A673 (cell line): ENCODE data around the gene MIA2. TPM values are rescaled to one million over a fixed set of nuclear protein-coding genes. Genes with fewer than 3 reads are reported as not detected.
"Not testable (repeated sequence)": the region's sequence is repeated elsewhere in the genome, so short reads cannot be mapped to it uniquely, and the experiment has no call there.

Experiments used
- BruUV-seq: library from RNA; stranded (reverse); fragments of 400-500 nt; replicated peaks from 2 replicates; lab custom pipeline; 2021; lab: Mats Ljungman, UMichigan
- CTCF ChIA-PET: fragments of 300-600 bp; sonication (Branson Sonifier 250); formaldehyde crosslinking; loops from one replicate; lab custom pipeline; 2022; ENCODE audit warnings: antibody characterized with exemption; lab: Charles Lee
- POLR2A ChIA-PET: fragments of 300-600 bp; sonication (Branson Sonifier 250); formaldehyde crosslinking; loops from one replicate; lab custom pipeline; 2022; ENCODE audit warnings: antibody characterized with exemption; ENCODE audit not compliant: low non-redundant PET; lab: Charles Lee
- DNase-seq: peaks from one replicate; pipeline ENCODE4 v3.0.0-alpha.2; 2015; ENCODE audit warnings: low spot score
- H3K27ac ChIP-seq: fragments of 200-600 bp; sonication (generic); 2 replicates; pipeline ENCODE4 v1.5.1; 2016; ENCODE audit warnings: mixed run types, low read depth, mild to moderate bottlenecking, mixed read lengths, antibody characterized with exemption, low read length; ENCODE audit not compliant: poor library complexity, severe bottlenecking
- H3K27me3 ChIP-seq: fragments of 200-600 bp; sonication (generic); replicated peaks from 2 replicates; pipeline ENCODE4 v1.6.1; 2017; ENCODE audit warnings: mixed run types, low read depth, mild to moderate bottlenecking, mixed read lengths, antibody characterized with exemption, low read length; ENCODE audit not compliant: insufficient read depth, poor library complexity
- H3K36me3 ChIP-seq: fragments of 200-600 bp; sonication (generic); 2 replicates; pipeline ENCODE4 v1.6.1; 2016; ENCODE audit warnings: mixed run types, mild to moderate bottlenecking, mixed read lengths, antibody characterized with exemption, low read length; ENCODE audit not compliant: insufficient read depth, poor library complexity, severe bottlenecking
- H3K4me1 ChIP-seq: fragments of 200-600 bp; sonication (generic); 2 replicates; pipeline ENCODE4 v1.6.1; 2017; ENCODE audit warnings: mixed run types, mild to moderate bottlenecking, mixed read lengths, antibody characterized with exemption, low read length; ENCODE audit not compliant: insufficient read depth, poor library complexity, severe bottlenecking
- H3K4me3 ChIP-seq: fragments of 200-600 bp; sonication (generic); 2 replicates; pipeline ENCODE4 v1.5.1; 2016; ENCODE audit warnings: low read depth, mixed run types, mild to moderate bottlenecking, mixed read lengths, low read length; ENCODE audit not compliant: poor library complexity, severe bottlenecking
- H3K9me3 ChIP-seq: fragments of 200-600 bp; sonication (generic); 2 replicates; pipeline ENCODE4 v1.6.1; 2016; ENCODE audit warnings: mixed run types, low read depth, mild to moderate bottlenecking, mixed read lengths, antibody characterized with exemption, low read length; ENCODE audit not compliant: poor library complexity, severe bottlenecking
- EZH2 ChIP-seq: fragments of 200-600 bp; sonication (generic); IDR thresholded peaks from 2 replicates; pipeline ENCODE4 v1.6.1; 2017; ENCODE audit warnings: borderline replicate concordance, low read depth, mild to moderate bottlenecking, mixed read lengths, antibody characterized with exemption, low read length; ENCODE audit not compliant: poor library complexity, severe bottlenecking
- intact Hi-C: fragments of 100-400 bp; cut with micrococcal nuclease; formaldehyde crosslinking; loops from one replicate; pipeline ENCODE4 v1.10.0; 2022; ENCODE audit not compliant: unreplicated experiment
- total RNA-seq: library from RNA; stranded (reverse); gene quantifications from 2 replicates; pipeline ENCODE4 v1.2.3, GENCODE V29; 2021
- TF ChIP-seq, protein P1 (sequence below): fragments of 300-800, 200-600 bp; sonication (generic); conservative IDR thresholded peaks from 2 replicates; pipeline ENCODE4 v1.5.1; 2017; ENCODE audit warnings: low read depth, mild to moderate bottlenecking, antibody characterized with exemption, low read length, moderate library complexity, mixed read lengths

MIA2 gene
- total RNA-seq, 1 experiment from 2014 or later = 16.7 TPM

DNA sequence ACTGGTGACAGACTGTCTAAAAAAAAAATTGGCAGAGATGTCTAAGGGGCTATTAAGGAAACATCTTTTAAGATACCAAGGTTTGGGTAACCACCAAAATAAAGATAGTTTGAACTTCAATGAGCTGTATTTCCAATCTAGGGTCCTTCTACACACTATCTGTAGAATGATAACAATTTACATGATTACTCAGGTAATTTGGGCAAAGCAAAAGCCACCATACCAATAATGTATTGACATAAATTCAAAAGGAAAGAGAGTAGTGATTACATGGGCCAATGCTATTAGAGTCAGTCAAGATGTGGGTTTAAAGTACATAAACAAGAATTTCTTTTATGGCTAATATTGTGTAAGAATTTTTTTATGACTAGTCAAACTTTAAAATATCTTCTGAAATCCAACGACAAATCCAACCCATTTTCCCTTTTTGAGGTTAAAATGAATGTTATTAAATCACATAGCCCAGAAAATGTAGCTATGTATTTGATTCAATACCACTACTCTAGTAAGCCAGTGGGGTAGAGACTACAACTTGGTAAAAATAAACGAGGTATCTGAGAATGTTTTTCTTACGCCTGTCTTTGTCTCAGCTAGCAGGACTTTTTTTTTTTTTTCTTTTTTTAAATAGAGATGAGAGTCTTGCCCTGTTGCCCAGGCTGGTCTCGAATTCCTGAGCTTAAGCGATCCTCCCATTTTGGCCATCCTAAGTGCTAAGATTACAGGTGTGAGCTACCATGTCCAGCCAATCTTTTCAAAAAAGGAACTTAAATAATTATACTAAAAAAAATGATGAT, 48.3 kb upstream of the MIA2 start:
- ChIA-PET CTCF (no interaction called here), POLR2A (interaction anchor here (0.7 kb wide), 1 partner anchor 10 kb away, joined by 3 read pairs; no protein-coding TSS in a partner anchor)
- Histone ChIP-seq H3K4me1 (no peaks in the 10 kb centered on the region), H3K27ac (no peak overlapping the region), H3K9me3 (no peaks in the 10 kb centered on the region), H3K36me3 (peaks cover 43% of the 10 kb centered on the region), H3K4me3 (no peak overlapping the region), H3K27me3 (no peaks in the 10 kb centered on the region)
- intact Hi-C loops = no loop called here
- DNase-seq = no peak
- no TSS peak for BruUV-seq
- TF ChIP-seq, protein P1, sequence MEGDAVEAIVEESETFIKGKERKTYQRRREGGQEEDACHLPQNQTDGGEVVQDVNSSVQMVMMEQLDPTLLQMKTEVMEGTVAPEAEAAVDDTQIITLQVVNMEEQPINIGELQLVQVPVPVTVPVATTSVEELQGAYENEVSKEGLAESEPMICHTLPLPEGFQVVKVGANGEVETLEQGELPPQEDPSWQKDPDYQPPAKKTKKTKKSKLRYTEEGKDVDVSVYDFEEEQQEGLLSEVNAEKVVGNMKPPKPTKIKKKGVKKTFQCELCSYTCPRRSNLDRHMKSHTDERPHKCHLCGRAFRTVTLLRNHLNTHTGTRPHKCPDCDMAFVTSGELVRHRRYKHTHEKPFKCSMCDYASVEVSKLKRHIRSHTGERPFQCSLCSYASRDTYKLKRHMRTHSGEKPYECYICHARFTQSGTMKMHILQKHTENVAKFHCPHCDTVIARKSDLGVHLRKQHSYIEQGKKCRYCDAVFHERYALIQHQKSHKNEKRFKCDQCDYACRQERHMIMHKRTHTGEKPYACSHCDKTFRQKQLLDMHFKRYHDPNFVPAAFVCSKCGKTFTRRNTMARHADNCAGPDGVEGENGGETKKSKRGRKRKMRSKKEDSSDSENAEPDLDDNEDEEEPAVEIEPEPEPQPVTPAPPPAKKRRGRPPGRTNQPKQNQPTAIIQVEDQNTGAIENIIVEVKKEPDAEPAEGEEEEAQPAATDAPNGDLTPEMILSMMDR = no peak
- no peak for TF ChIP-seq EZH2

- intact Hi-C loops = no loop called here
- CTCF ChIA-PET = no interaction called here
- Histone ChIP-seq H3K36me3 (peaks cover 27% of the 10 kb centered on the region), H3K27ac (no peak overlapping the region), H3K4me1 (no peaks in the 10 kb centered on the region), H3K27me3 (no peaks in the 10 kb centered on the region), H3K9me3 (no peaks in the 10 kb centered on the region), H3K4me3 (no peak overlapping the region)
- no TSS peak for BruUV-seq
- no peak for DNase-seq
- no peak for TF ChIP-seq EZH2
- TF ChIP-seq, protein P1 = no peak
- POLR2A ChIA-PET = no interaction called here
These were observed 46.7 kb upstream of the MIA2 start for GRCh38 chr14:39186941-39187525.

GRCh38 chr14:39203659-39204606, 29.8 kb upstream of the MIA2 start:
- BruUV-seq = no TSS peak
- no peak overlapping the region for H3K4me3 ChIP-seq
- ChIA-PET POLR2A (interaction anchor here (0.6 kb wide), 1 partner anchor 14 kb away, joined by 9 read pairs; no protein-coding TSS in a partner anchor), CTCF (no interaction called here)
- DNase-seq = no peak
- no peak overlapping the region for H3K27ac ChIP-seq
- H3K4me1 ChIP-seq = no peaks in the 10 kb centered on the region
- intact Hi-C loops = no loop called here
- H3K9me3 ChIP-seq = no peaks in the 10 kb centered on the region
- TF ChIP-seq, protein P1 = no peak
- no peak for TF ChIP-seq EZH2
- no peaks in the 10 kb centered on the region for H3K36me3 ChIP-seq
- H3K27me3 ChIP-seq = no peaks in the 10 kb centered on the region

- POLR2A ChIA-PET = not testable (repeated sequence)
These were observed 26.3 kb upstream of the MIA2 start for GRCh38 chr14:39207430-39207829.

More at GRCh38 chr14:39207430-39207829, 26.3 kb upstream of the MIA2 start:
- H3K36me3 ChIP-seq, H3K4me3 ChIP-seq, DNase-seq, H3K27ac ChIP-seq, intact Hi-C loops, H3K27me3 ChIP-seq, BruUV-seq, CTCF ChIA-PET, H3K4me1 ChIP-seq, H3K9me3 ChIP-seq: not testable (repeated sequence)
